ENCODE measurements around the gene XRCC5. TPM values are rescaled to one million over a fixed set of nuclear protein-coding genes. Genes with fewer than 3 reads are reported as not detected.

The XRCC5 gene
- total RNA-seq, 8 experiments from 2014 or later: 203 to 388 (median 245) TPM

DNA sequence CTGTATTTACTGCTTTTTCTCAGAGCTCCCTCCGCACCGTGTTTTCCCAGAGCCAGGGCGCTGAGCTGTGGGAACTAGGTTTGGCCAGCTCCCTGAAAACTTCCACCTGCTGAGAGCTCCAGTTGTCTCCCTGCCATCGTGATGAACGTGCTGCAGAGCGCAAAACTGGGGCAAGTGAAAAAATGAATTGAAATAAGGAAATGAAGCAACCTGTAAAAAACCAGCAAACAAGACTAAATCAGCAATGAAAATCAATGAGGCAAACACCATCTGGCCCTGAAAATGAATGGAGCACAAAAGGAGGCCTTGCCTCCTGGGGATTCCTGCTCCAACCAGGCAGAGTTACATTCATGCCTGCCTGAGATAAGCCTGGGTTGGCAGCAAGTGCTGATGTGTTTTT, 133.2 kb downstream of the XRCC5 start:
- WGBS, 10 experiments: 29 to 93% (median 36%) methylated on average over 2 to 6 of the region's 6 CpGs; no CpG with 5 or more reads in 2 of the 10 experiments
- peak in 5 of 8 experiments; percentile 57 to 97 (median 91) for ATAC-seq (replicated peaks in 6 of 8)
- Histone ChIP-seq H3K27ac (peak overlapping the region in 1 of 2 donors; percentile 42), H3K4me1 (replicated peaks in 1 of 2) (peaks cover 13 to 21% of the 10 kb centered on the region in 2 donors), H3K4me3 (no peak overlapping the region)
- in situ Hi-C loops (cut with MboI; ENCODE audit: low pct_unique_long_range_greater_than_20kb in 2 of 9, low sequenced_read_pairs in 9 of 9, unreplicated experiment in 9 of 9): no loop called here

DNA sequence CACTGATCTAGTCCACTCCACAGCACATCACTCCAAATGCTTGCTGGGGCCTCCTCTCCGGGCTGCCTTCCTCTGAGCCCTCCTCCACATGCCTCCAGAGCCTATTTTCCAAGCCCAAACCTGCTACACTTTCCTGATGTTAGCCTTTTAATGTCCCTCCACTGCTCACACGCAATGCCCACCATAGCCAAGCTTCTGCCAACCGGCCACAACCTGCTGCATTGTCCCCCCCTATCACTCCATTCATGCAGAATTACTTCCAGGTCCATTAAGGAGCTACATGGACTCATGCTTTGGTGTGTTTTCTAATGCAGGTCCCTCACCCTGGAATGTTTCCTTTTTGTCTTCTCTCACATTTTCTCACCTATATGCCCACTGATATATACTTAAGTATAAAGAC, 133.9 kb downstream of the XRCC5 start:
- ATAC-seq (replicated peaks in 6 of 8): no peak
- peaks cover 13 to 21% of the 10 kb centered on the region in 2 donors for H3K4me1 ChIP-seq (replicated peaks in 1 of 2)
- H3K4me3 ChIP-seq: no peak overlapping the region
- 43 to 100% (median 83%) methylated on average over 1 to 3 of the region's 3 CpGs; no CpG with 5 or more reads in 2 of the 10 experiments for WGBS, 10 experiments
- peak overlapping the region in 1 of 2 donors; percentile 16 for H3K27ac ChIP-seq
- in situ Hi-C loops (cut with MboI; ENCODE audit: low pct_unique_long_range_greater_than_20kb in 2 of 9, low sequenced_read_pairs in 9 of 9, unreplicated experiment in 9 of 9): no loop called here

DNA sequence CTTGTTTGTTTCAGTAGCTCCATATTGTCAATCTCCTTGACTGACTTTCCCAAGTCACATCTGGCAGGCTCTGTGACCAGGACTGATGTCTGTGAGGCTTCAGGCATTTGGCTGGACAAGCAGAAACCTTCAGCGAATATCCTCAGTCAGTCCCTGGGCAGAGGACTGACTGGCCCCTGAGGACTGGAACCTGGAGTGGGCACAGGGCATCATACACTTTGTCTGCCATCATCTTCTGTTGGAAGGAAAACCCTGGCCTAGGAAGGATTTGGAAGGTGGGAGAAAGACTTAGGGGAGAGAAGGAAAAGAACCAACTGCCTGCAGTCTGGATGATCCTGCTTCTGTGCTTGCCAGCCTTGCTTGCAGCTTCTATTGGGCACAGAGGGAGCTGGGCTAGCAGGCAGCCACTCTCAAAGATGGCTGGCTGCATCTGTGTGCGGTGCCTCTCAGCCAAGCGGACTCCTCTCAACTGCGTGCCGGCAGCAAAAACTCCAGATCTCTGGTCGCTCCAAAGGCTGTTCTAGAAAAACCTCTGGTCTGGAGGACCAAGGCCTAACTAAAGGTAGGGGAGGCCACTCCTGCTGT, 136.3 kb downstream of the XRCC5 start:
- in situ Hi-C loops (cut with MboI; ENCODE audit: low pct_unique_long_range_greater_than_20kb in 2 of 9, low sequenced_read_pairs in 9 of 9, unreplicated experiment in 9 of 9): no loop called here
- no peak for ATAC-seq (replicated peaks in 6 of 8)
- 53 to 100% (median 78%) methylated on average over 1 to 5 of the region's 6 CpGs; no CpG with 5 or more reads in 4 of the 10 experiments for WGBS, 10 experiments

DNA sequence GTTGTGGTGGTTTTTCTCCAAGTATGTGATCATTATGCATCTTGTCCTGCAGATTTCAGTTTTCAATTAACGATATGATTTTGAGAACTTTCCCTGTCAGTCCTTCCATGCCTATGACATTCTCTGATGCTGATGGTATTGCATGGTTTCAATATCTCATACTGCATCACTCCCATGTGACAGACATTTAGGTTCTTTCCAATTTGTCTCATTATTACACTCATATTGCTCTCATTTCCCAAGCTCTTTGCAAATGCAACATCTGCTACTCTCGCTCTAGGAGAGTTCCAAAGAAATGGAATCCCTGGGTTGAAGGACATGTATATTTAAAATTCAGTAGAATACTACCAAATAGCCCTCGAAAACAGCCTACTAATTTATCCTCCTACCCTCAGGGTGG, 137.6 kb downstream of the XRCC5 start:
- in situ Hi-C loops (cut with MboI; ENCODE audit: low pct_unique_long_range_greater_than_20kb in 2 of 9, low sequenced_read_pairs in 9 of 9, unreplicated experiment in 9 of 9): no loop called here
- no peak for ATAC-seq (replicated peaks in 6 of 8)

More for the DNA sequence above, 136.3 kb downstream of the XRCC5 start:
- H3K4me1 ChIP-seq (replicated peaks in 1 of 2): peaks cover 13 to 21% of the 10 kb centered on the region in 2 donors
- H3K4me3 ChIP-seq: no peak overlapping the region
- H3K27ac ChIP-seq: no peak overlapping the region

More for the DNA sequence above, 137.6 kb downstream of the XRCC5 start:
- Histone ChIP-seq H3K27ac (no peak overlapping the region), H3K4me1 (replicated peaks in 1 of 2) (peaks cover 11 to 16% of the 10 kb centered on the region in 2 donors), H3K4me3 (no peak overlapping the region)
- 3 to 100% (median 79%) methylated on average over 1 to 3 of the region's 3 CpGs; no CpG with 5 or more reads in 1 of the 10 experiments for WGBS, 10 experiments

Other genes starting within 250 kb of the XRCC5 start
- gene MREG, start 95.8 kb upstream of the XRCC5 start, total RNA-seq: 1 to 10 TPM; 1.1 to 3.1 (median 2.0) TPM
- 10 to 100 TPM in 5 of 8 experiments, 1 to 10 TPM in 3; 4.0 to 28.6 (median 16.6) TPM for gene PECR, start 27.5 kb upstream of the XRCC5 start, total RNA-seq
- 10 to 100 TPM in 5 of 8 experiments, under 1 TPM in 2, not detected in 1; 0.28 to 67.8 (median 25.6) TPM for gene TMEM169, start 27.4 kb upstream of the XRCC5 start, total RNA-seq